Activated CD8-positive, alpha-beta T cell treated with anti-CD3 and anti-CD28 coated beads for 36 hours (primary cell): ENCODE data around the gene CENPF. TPM values are rescaled to one million over a fixed set of nuclear protein-coding genes. Genes with fewer than 3 reads are reported as not detected.
"Not testable (repeated sequence)": the region's sequence is repeated elsewhere in the genome, so short reads cannot be mapped to it uniquely, and the experiment has no call there.

ENCODE experiments used
- ATAC-seq: fragments of 200-7000 bp; cut with Tn5 transposase; one replicate; pipeline ENCODE4 v1.10.0; 2021; ENCODE audit warnings: mild to moderate bottlenecking, moderate library complexity
- CTCF ChIA-PET: fragments of 350-600 bp; sonication (Branson Sonifier 250); formaldehyde crosslinking; loops from one replicate; lab custom pipeline; 2021; ENCODE audit warnings: antibody characterized with exemption; lab: Charles Lee
- POLR2A ChIA-PET: fragments of 350-600 bp; sonication (Branson Sonifier 250); formaldehyde crosslinking; loops from one replicate; lab custom pipeline; 2021; ENCODE audit warnings: antibody characterized with exemption; lab: Charles Lee
- DNase-seq: peaks from one replicate; pipeline ENCODE4 v3.0.0-alpha.2; 2020
- H3K27ac Mint-ChIP-seq: one replicate; pipeline ENCODE4 v1.8.0; 2021; ENCODE audit warnings: mild to moderate bottlenecking, mixed read lengths
- H3K27me3 Mint-ChIP-seq: one replicate; pipeline ENCODE4 v1.8.0; 2021; ENCODE audit warnings: mixed read lengths
- H3K36me3 Mint-ChIP-seq: one replicate; pipeline ENCODE4 v1.8.0; 2021; ENCODE audit warnings: low read depth, mixed read lengths
- H3K4me1 Mint-ChIP-seq: one replicate; pipeline ENCODE4 v1.8.0; 2021; ENCODE audit warnings: low read depth, mixed read lengths
- H3K4me3 Mint-ChIP-seq: one replicate; pipeline ENCODE4 v1.8.0; 2021; ENCODE audit warnings: mild to moderate bottlenecking, moderate library complexity, mixed read lengths
- H3K9me3 Mint-ChIP-seq: one replicate; pipeline ENCODE4 v1.8.0; 2021; ENCODE audit warnings: mixed read lengths
- intact Hi-C: fragments of 100-400 bp; cut with micrococcal nuclease; formaldehyde crosslinking; loops from one replicate; pipeline ENCODE4 v1.10.0; 2022
- total RNA-seq, 2 experiments: library from RNA; stranded (reverse); gene quantifications; one replicate each; pipeline ENCODE4 v1.2.3, GENCODE V29; 2021
- TF ChIP-seq, protein P1 (sequence below): fragments of 200-600 bp; IDR thresholded peaks from one replicate; pipeline ENCODE4 v1.8.0; 2022; ENCODE audit warnings: antibody characterized with exemption, mild to moderate bottlenecking

The CENPF gene
- total RNA-seq, 2 experiments from 2014 or later: 65.4 to 70.6 TPM

DNA sequence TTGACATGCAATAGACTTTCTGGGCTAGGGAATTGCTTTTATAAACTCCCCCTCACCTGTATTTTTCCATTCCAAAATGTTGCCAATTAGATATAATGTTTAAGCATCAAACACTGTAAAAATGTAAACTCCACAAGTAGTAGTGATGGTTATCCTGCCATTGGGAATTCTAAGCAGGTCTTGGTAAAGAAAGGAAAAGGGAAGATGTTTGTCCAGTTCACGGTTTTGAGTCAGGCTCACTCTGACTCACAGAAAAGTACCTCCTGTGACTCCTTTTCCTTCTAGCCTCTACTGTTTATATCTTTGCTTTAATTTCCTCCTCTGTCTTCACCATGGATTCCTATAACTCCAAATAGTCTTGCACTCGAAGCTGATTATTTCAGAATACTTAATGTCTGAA, 32.6 kb upstream of the CENPF start:
- ChIA-PET POLR2A (no interaction called here), CTCF (no interaction called here)
- intact Hi-C loops: loop anchor here (10.0 kb wide), 1 partner anchor 56 kb away; no protein-coding TSS in a partner anchor
- no peak for ATAC-seq
- H3K36me3 Mint-ChIP-seq: no peaks in the 10 kb centered on the region
- no peak for DNase-seq
- H3K9me3 Mint-ChIP-seq: peaks cover 3% of the 10 kb centered on the region
- peaks cover 7% of the 10 kb centered on the region for H3K27me3 Mint-ChIP-seq
- no peaks in the 10 kb centered on the region for H3K4me1 Mint-ChIP-seq
- TF ChIP-seq, protein P1, sequence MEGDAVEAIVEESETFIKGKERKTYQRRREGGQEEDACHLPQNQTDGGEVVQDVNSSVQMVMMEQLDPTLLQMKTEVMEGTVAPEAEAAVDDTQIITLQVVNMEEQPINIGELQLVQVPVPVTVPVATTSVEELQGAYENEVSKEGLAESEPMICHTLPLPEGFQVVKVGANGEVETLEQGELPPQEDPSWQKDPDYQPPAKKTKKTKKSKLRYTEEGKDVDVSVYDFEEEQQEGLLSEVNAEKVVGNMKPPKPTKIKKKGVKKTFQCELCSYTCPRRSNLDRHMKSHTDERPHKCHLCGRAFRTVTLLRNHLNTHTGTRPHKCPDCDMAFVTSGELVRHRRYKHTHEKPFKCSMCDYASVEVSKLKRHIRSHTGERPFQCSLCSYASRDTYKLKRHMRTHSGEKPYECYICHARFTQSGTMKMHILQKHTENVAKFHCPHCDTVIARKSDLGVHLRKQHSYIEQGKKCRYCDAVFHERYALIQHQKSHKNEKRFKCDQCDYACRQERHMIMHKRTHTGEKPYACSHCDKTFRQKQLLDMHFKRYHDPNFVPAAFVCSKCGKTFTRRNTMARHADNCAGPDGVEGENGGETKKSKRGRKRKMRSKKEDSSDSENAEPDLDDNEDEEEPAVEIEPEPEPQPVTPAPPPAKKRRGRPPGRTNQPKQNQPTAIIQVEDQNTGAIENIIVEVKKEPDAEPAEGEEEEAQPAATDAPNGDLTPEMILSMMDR: no peak
- no peak overlapping the region for H3K27ac Mint-ChIP-seq
- no peak overlapping the region for H3K4me3 Mint-ChIP-seq

DNA sequence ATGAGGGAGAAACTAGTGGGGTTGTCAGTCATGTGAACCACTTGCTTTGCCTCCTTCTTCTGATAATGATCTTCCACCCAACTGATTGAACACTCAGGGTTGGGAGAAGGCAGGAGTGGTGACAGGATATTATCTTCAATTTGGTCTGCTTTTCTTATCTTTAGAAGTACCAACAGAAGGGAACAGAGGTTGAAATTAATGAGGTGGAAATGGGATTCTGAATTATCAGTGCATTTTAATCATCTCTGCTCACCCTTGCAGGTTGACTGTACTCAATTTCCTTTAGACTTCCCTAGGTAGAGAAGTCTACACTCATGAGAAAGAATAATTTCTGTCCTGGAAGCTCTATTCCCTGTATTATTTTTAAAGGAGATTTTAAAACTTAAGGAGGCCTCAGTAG, 31.7 kb upstream of the CENPF start:
- H3K9me3 Mint-ChIP-seq: peaks cover 9% of the 10 kb centered on the region
- ChIA-PET POLR2A (no interaction called here), CTCF (interaction anchor here (0.9 kb wide), 1 partner anchor 13 kb away, joined by 3 read pairs; no protein-coding TSS in a partner anchor)
- H3K4me3 Mint-ChIP-seq: no peak overlapping the region
- peaks cover 7% of the 10 kb centered on the region for H3K27me3 Mint-ChIP-seq
- H3K36me3 Mint-ChIP-seq: peaks cover 5% of the 10 kb centered on the region
- no peaks in the 10 kb centered on the region for H3K4me1 Mint-ChIP-seq
- intact Hi-C loops: loop anchor here (10.0 kb wide), 1 partner anchor 56 kb away; no protein-coding TSS in a partner anchor
- TF ChIP-seq, protein P1: no peak
- ATAC-seq (no peak), DNase-seq (no peak)
- no peak overlapping the region for H3K27ac Mint-ChIP-seq

DNA sequence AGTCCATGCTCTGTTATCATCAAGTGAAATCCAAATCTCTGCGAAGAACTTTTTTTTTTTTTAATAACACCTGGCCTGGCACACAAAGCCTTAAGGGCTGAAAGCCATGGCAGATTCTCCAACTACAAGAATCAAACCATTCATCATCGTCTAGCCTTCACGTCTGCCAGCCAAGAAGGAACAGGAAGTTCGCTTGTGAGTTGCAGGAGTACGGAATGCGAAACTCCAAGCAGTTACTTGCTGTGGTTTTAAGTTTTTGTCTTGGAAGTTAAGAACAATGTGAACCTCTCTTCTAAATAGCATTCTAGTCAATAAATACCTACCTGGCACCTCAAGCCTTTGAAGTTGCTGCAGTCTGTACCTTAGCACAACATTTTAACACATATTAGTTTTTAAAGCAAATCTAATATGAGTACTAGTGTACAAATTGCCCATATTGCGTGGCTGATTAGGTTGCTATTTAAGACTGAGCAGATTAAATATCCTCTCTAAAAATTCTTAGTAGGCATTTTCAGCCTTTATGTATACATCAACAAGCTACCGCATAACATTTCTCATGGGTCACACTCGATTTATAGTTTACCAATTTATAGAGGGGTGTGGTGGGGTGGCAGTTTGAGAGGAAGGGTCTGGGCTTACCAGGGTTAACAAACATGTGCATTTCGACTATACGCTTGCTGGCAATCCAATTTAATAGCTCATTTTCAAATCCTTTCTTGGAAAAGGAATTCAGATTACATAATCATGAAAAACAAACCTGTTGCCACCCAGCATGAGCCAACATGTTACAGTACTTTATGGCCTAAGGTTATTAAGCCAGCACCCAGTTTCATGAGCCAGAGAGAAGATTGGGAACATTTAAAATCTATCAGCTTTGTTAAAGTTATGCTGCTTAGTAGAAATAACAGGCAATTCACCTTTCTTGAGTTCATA, 29.3 kb upstream of the CENPF start:
- TF ChIP-seq, protein P1: no peak
- Mint-ChIP-seq H3K27me3 (peaks cover 7% of the 10 kb centered on the region), H3K36me3 (peaks cover 9% of the 10 kb centered on the region), H3K4me3 (no peak overlapping the region), H3K27ac (no peak overlapping the region), H3K4me1 (no peaks in the 10 kb centered on the region), H3K9me3 (peaks cover 16% of the 10 kb centered on the region)
- DNase-seq (no peak), ATAC-seq (no peak)
- CTCF ChIA-PET: interaction anchor here (1.0 to 1.8 kb wide), 2 partner anchors 9 to 54 kb away, joined by 3 to 4 read pairs; no protein-coding TSS in a partner anchor
- intact Hi-C loops: loop anchor here (10.0 kb wide), 1 partner anchor 59 kb away; no protein-coding TSS in a partner anchor
- POLR2A ChIA-PET: no interaction called here

DNA sequence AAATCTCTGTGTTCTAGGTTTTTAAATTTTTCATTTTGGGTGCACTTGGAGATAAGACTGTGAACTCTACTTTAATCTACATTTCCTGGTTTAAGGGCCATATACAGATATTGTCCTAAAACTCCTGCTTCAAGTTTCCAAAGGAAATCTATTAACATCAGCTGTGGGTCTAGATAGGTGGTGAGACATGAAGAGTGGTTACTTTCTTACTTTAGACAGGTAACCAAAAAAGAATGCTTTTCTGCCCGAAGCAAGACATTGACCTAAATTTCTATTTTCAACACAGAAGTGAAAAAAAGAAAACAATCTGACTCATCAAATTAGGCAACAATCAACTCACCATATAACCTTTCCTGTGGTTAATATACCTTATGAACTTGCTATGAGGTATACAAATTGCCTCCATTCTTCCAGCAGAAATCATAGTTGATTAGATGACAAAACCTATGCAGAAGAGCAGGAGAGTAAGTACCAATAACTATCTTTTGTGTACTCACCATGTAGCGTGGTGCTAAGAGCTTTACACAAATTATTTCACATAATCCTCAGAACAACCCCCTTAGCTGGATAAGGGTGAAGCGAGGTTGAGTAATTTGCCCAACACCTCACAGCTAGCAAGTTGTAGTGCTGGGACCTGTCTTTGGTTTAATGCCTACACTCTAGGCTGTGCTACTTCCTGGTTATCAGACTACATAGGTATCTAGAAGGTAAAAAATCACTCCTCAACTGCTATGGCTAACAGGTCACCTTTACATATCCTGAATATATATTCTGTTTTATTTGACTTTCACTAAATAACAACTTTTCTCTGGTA, 28.2 kb upstream of the CENPF start:
- ChIA-PET POLR2A (no interaction called here), CTCF (interaction anchor here (1.8 kb wide), 1 partner anchor 8 kb away, joined by 4 read pairs; no protein-coding TSS in a partner anchor)
- no peak for ATAC-seq
- H3K27me3 Mint-ChIP-seq: peaks cover 7% of the 10 kb centered on the region
- H3K36me3 Mint-ChIP-seq: peaks cover 9% of the 10 kb centered on the region
- H3K4me1 Mint-ChIP-seq: no peaks in the 10 kb centered on the region
- no peak overlapping the region for H3K27ac Mint-ChIP-seq
- peaks cover 16% of the 10 kb centered on the region for H3K9me3 Mint-ChIP-seq
- intact Hi-C loops: loop anchor here (10.0 kb wide), 1 partner anchor 60 kb away; no protein-coding TSS in a partner anchor
- no peak for DNase-seq
- TF ChIP-seq, protein P1: no peak
- no peak overlapping the region for H3K4me3 Mint-ChIP-seq

DNA sequence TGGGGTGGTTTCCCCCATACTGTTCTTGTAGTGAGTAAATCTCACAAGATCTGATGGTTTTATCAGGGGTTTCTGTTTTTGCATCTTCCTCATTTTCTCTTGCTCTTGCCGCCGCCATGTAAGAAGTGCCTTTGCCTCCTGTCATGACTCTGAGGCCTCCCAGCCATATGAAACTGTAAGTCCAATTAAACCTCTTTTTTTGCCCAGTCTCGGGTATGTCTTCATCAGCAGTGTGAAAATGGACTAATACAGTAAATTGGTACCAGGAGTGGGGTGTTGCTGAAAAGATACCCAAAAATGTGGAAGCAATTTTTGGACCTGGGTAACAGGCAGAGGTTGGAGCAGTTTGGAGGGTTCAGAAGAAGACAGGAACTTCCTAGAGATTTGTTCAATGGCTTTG, 26.9 kb upstream of the CENPF start:
- H3K4me1 Mint-ChIP-seq, H3K27me3 Mint-ChIP-seq, ATAC-seq, H3K36me3 Mint-ChIP-seq, DNase-seq, CTCF ChIA-PET, POLR2A ChIA-PET, H3K27ac Mint-ChIP-seq, H3K4me3 Mint-ChIP-seq: not testable (repeated sequence)
- H3K9me3 Mint-ChIP-seq: peaks cover 16% of the 10 kb centered on the region
- intact Hi-C loops: loop anchor here (10.0 kb wide), 1 partner anchor 61 kb away; no protein-coding TSS in a partner anchor
